ENCODE results near the gene SBK3. TPM values are rescaled to one million over a fixed set of nuclear protein-coding genes. Genes with fewer than 3 reads are reported as not detected.
"Not testable (repeated sequence)": the region's sequence is repeated elsewhere in the genome, so short reads cannot be mapped to it uniquely, and the experiment has no call there.

Gene SBK3
- total RNA-seq, 6 experiments from 2014 or later = 0.33 to 0.56 TPM; not detected in 4

GRCh38 chr19:55503157-55503501 is 42.2 kb downstream of the SBK3 start:
- Histone ChIP-seq H3K36me3 (no peaks in the 10 kb centered on the region), H3K4me1 (no peaks in the 10 kb centered on the region), H3K4me3 (no peak overlapping the region), H3K27me3 (no peaks in the 10 kb centered on the region), H3K27ac (no peak overlapping the region), H3K9me3 (no peaks in the 10 kb centered on the region)
- no peak for DNase-seq
- intact Hi-C loops (cut with DNase I) = no loop called here
- ATAC-seq = no peak
- no peak for TF ChIP-seq POLR2A (IDR thresholded peaks at IDR 0.05)
- WGBS (ENCODE audit: insufficient coverage, low coverage, low lambda C conversion rate, missing lambda C conversion rate) = 74% methylated on average over 9 of the region's 17 CpGs

DNA sequence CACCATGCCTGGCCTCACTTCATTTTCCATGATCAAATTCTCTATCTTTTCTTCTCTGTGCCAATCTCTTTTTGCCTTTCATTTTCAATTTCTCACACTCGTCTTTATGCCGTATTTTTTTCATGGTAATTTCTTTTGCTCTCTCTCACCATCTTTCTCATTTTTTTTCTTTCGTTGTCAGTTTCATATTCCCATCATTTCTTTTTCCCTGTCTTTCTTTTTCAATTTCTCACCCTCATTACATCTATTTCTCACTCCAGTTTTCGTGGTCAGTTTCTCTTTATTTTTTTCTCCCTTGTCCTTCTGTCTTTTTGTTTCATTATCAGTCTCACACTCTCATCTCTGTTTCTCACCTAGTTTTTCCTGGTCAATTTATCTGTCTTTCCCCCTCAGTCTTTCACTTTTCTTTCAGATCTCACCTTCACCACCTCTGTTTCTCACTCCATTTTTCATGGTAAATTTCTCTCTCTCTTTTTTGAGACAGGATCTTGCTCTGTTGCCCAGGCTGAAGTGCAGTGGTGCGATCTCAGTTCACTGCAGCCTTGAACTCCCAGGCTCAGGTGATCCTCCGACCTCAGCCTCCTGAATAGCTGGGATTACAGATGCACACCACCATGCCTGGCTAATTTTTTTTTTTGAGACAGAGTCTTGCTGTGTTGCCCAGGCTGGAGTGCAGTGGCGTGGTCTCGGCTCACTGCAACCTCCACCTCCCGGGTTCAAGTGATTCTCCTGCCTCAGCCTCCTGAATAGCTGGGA is 43.0 kb downstream of the SBK3 start:
- Histone ChIP-seq H3K9me3 (no peaks in the 10 kb centered on the region), H3K27ac (no peak overlapping the region), H3K4me3 (no peak overlapping the region), H3K4me1 (no peaks in the 10 kb centered on the region), H3K27me3 (no peaks in the 10 kb centered on the region), H3K36me3 (no peaks in the 10 kb centered on the region)
- no peak for TF ChIP-seq POLR2A (IDR thresholded peaks at IDR 0.05)
- no peak for TF ChIP-seq CTCF (IDR thresholded peaks at IDR 0.05)
- intact Hi-C loops (cut with DNase I) = no loop called here
- no peak for DNase-seq
- no peak for ATAC-seq
- WGBS (ENCODE audit: insufficient coverage, low coverage, low lambda C conversion rate, missing lambda C conversion rate) = 88% methylated on average over 6 of the region's 9 CpGs

DNA sequence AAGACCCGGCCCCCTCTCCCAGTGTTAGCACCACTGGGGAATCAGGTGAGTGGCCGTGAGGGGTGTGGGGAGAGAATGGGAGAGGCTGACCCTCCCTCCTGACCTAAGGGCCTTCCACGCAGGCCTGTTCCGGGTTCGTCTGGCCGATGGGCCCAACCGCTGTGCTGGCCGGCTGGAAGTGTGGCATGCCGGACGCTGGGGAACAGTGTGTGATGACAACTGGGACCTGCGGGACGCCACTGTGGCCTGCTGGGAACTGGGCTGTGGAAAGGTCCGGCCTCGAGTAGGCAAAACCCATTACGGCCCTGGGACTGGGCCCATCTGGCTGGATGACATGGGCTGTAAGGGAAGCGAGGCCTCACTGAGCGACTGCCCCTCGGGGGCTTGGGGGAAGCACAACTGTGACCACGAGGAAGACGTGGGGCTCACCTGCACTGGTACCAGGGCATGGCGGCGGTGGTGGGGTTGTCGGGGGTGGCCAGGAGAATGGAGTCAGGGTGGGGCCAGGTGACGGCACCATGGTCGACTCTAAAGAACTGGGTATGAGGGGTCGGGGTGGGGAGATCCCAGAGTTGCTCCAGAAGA is 44.9 kb downstream of the SBK3 start:
- no peak for TF ChIP-seq CTCF (IDR thresholded peaks at IDR 0.05)
- TF ChIP-seq POLR2A (IDR thresholded peaks at IDR 0.05) = no peak
- H3K4me1 ChIP-seq = no peaks in the 10 kb centered on the region
- WGBS (ENCODE audit: insufficient coverage, low coverage, low lambda C conversion rate, missing lambda C conversion rate) = 65% methylated on average over 2 of the region's 26 CpGs
- no peaks in the 10 kb centered on the region for H3K9me3 ChIP-seq
- H3K27me3 ChIP-seq = no peaks in the 10 kb centered on the region
- DNase-seq = no peak
- ATAC-seq = no peak
- H3K27ac ChIP-seq = no peak overlapping the region
- H3K4me3 ChIP-seq = no peak overlapping the region
- intact Hi-C loops (cut with DNase I) = no loop called here
- H3K36me3 ChIP-seq = no peaks in the 10 kb centered on the region

DNA sequence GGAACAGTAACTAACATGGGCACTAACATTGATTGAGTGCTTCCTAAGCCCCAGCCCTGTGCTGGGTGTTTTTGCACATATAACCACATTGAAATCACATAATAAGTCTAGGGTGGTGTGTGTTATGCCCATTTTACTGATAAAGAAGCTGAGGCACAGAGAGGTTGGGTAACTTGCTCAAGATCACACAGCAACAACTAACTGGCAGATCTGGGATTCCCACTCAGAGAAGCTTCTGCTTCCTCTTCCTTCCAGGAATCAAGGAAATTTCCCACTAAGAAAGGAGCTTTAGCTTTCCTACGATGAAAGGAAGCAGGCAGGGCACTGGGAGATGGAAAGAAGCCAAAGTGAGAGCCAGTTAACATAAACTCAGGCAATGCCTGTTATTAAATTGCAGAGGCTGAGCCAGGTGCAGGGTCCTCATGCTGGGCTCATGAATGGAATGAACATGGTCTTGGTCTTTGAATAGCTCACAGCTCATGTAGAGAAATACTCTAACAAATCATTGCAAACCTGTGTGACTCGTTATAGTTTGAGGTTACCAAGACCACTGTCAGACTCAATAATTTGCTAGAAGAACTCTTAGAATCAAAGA is 47.0 kb downstream of the SBK3 start:
- Histone ChIP-seq H3K27ac (no peak overlapping the region), H3K36me3 (no peaks in the 10 kb centered on the region), H3K9me3 (no peaks in the 10 kb centered on the region), H3K4me1 (no peaks in the 10 kb centered on the region), H3K4me3 (no peak overlapping the region), H3K27me3 (no peaks in the 10 kb centered on the region)
- TF ChIP-seq POLR2A (IDR thresholded peaks at IDR 0.05) (no peak), CTCF (IDR thresholded peaks at IDR 0.05) (no peak)
- DNase-seq = no peak
- intact Hi-C loops (cut with DNase I) = loop anchor here in 1 of 2 donors (10.0 kb wide), 1 partner anchor 354 kb away; the partner anchor contains the start of gene TNNT1
- 14% methylated on average over 2 of the region's 2 CpGs for WGBS (ENCODE audit: insufficient coverage, low coverage, low lambda C conversion rate, missing lambda C conversion rate)
- ATAC-seq = no peak

DNA sequence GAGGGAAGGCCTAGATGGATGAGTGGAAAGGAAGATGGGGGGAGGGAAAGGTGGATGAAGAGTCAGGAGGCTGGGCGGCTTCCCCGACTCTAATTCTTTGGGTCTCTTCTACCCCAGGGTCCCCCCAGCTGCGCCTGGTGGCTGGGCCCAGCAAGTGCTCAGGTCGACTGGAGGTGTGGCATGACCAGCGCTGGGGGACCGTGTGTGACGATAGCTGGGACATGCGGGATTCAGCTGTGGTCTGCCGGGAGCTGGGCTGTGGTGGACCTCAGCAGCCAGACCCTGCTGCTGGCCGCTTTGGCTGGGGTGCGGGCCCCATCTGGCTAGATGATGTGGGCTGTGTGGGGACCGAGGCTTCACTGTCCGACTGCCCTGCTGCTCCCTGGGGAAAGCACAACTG is 47.6 kb downstream of the SBK3 start:
- no peak overlapping the region for H3K4me3 ChIP-seq
- DNase-seq = no peak
- TF ChIP-seq CTCF (IDR thresholded peaks at IDR 0.05) (no peak), POLR2A (IDR thresholded peaks at IDR 0.05) (no peak)
- 30% methylated on average over 2 of the region's 13 CpGs for WGBS (ENCODE audit: insufficient coverage, low coverage, low lambda C conversion rate, missing lambda C conversion rate)
- no peak overlapping the region for H3K27ac ChIP-seq
- intact Hi-C loops (cut with DNase I) = loop anchor here in 1 of 2 donors (10.0 kb wide), 1 partner anchor 353 kb away; the partner anchor contains the start of gene TNNT1
- no peak for ATAC-seq
- no peaks in the 10 kb centered on the region for H3K9me3 ChIP-seq
- no peaks in the 10 kb centered on the region for H3K27me3 ChIP-seq
- H3K4me1 ChIP-seq = no peaks in the 10 kb centered on the region
- H3K36me3 ChIP-seq = no peaks in the 10 kb centered on the region

DNA sequence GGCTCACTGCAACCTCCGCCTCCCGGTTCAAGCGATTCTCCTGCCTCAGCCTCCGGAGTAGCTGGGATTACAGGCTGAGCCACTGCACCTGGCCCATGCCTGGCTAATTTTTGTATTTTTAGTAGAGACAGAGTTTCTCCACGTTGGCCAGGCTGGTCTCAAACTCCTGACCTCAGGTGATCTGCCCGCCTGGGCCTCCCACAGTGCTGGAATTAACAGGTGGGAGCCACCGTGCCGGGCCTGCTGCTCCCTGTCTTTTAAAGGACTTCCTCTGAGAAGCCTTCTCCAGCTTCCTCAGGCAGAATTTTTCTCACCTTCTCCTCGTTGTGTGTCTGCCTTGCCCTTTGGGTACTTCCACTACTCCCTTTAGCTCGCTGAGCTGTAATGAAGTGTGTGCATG is 48.5 kb downstream of the SBK3 start:
- not testable (repeated sequence) for H3K27ac ChIP-seq, H3K4me3 ChIP-seq, H3K9me3 ChIP-seq, H3K36me3 ChIP-seq, ATAC-seq, DNase-seq, H3K4me1 ChIP-seq, H3K27me3 ChIP-seq
- 69% methylated on average over 6 of the region's 10 CpGs for WGBS (ENCODE audit: insufficient coverage, low coverage, low lambda C conversion rate, missing lambda C conversion rate)
- intact Hi-C loops (cut with DNase I) = loop anchor here in 1 of 2 donors (10.0 kb wide), 1 partner anchor 352 kb away; the partner anchor contains the start of gene TNNT1
